GM19035 (cell line): ENCODE results near the gene SMIM12.

ENCODE experiments used
- ATAC-seq: cut with Tn5 transposase; IDR thresholded peaks from one replicate; pipeline ENCODE4 v1.9.1; 2021; ENCODE audit not compliant: unreplicated experiment

Gene SMIM12

DNA sequence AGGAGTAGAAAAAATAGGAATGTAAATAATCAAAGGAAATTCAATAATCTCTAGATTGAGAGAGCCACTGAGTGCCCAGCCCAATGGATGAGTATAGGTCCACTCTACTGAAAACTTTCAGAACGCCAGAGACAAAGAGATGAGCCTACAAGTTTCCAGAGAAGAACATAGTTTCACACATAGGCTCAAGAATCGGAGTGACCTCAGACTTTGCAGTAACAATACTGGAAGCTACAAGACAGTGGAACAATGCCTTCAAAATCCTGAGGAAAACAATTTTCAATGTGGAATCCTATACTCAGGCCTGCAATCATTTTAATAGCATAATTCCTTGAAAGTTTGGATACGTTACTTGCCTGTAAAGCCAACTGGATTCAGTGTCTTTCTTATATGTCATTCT is 55.8 kb downstream of the SMIM12 start:
- ATAC-seq: no peak
